GM12864 (cell line): ENCODE results near the gene SPC24.
A peak's percentile ranks its signal among the peaks of the same experiment; 100 is the strongest.
"Not testable (repeated sequence)": the region's sequence is repeated elsewhere in the genome, so short reads cannot be mapped to it uniquely, and the experiment has no call there.

Experiments
- DNase-seq: peaks from one replicate; pipeline ENCODE4 v3.0.0-alpha.2; 2011; ENCODE audit warnings: low read depth
- H3K4me3 ChIP-seq: 2 replicates; pipeline ENCODE4 v1.5.1; 2011; ENCODE audit warnings: mild to moderate bottlenecking, low read depth, low read length, control low read depth
- CTCF ChIP-seq: IDR thresholded peaks from 2 replicates; pipeline ENCODE4 v1.5.1; 2011; ENCODE audit warnings: low read depth, mild to moderate bottlenecking, moderate library complexity, low read length, control low read depth, inconsistent platforms; ENCODE audit errors: missing control alignments

SPC24 gene

DNA sequence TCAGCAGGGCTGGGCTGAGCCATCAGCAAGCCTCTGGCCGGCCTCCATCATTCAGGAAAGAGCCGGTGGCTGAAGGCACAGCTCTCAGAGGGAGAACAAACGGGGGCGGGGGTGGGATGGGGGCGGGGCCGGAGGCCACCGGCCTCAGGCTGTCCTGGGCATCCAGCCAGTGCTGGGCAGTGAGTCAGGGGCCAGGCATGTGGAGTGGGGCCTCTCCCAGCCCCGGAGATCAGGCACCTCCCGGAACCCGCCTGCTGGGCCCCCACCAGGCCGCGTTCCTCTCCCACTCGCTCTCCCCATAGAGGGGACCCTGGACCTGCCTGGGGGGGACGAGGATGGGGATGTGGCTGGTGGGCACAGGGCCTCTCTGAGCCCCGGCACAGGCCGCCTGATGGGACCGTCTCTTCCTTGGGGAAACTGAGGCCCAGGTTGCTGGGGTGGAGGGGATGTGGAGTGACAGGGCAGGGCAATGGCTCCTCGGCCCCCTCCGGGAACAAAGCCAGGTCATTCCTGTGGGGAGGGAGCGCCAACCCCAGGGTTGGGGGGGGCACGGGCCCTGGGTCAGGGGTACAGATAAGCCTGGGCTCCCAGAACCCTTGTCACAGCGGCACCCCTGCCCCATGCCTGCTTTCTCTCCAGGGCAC lies 12.9 kb downstream of the SPC24 start:
- no peak for DNase-seq
- no peak for TF ChIP-seq CTCF
- H3K4me3 ChIP-seq = no peak overlapping the region

- no peak overlapping the region for H3K4me3 ChIP-seq
- no peak for DNase-seq
Measured at GRCh38 chr19:11141937-11142527, 13.6 kb downstream of the SPC24 start.

DNA sequence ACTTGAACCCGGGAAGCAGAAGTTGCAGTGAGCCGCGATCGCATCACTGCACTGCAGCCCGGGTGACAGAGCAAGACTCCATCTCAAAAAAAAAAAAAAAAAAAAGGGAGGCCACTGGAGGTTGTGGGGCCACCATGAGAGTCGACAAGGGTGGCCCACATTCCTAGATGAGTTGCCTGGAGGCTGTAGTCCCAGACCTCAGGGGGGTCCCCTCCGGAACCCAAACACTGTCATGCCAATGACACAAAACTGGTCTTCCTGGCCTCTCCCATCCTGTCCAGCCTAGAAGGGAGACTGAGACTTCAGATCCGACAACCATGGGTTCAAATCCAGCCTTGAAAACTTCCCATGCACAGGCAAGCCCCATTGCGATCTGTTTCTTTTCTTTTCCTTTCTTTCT lies 14.7 kb downstream of the SPC24 start:
- DNase-seq = no peak
- no peak overlapping the region for H3K4me3 ChIP-seq
- no peak for TF ChIP-seq CTCF

More at GRCh38 chr19:11141937-11142527, 13.6 kb downstream of the SPC24 start:
- no peak for TF ChIP-seq CTCF

- DNase-seq, H3K4me3 ChIP-seq: not testable (repeated sequence)
Measured at GRCh38 chr19:11140023-11140538, 15.5 kb downstream of the SPC24 start.

GRCh38 chr19:11138601-11139300 lies 16.8 kb downstream of the SPC24 start:
- no peak for DNase-seq
- H3K4me3 ChIP-seq = no peak overlapping the region
- no peak for TF ChIP-seq CTCF

- H3K4me3 ChIP-seq = peak overlapping the region; percentile 34
- no peak for DNase-seq
- TF ChIP-seq CTCF = peak; percentile 87
Measured at GRCh38 chr19:11137542-11138384, 17.8 kb downstream of the SPC24 start.
